Measurements from ENCODE around the gene HSF2.

DNA sequence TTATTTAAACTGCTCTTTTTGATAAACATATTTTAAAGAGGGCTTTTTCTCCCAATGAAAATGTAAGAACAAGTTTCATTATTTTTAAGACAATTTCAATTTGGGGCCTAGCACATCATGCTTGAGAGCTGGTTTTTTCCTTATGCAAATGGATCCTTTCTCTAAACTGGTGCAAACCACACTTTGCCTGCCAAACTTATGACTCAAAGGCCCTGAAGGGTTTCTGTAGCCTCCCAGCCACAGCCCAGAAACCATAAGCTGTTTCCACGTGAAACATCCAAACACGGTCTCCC lies 451 bp upstream of the HSF2 start:
- TF ChIP-seq, protein P1, sequence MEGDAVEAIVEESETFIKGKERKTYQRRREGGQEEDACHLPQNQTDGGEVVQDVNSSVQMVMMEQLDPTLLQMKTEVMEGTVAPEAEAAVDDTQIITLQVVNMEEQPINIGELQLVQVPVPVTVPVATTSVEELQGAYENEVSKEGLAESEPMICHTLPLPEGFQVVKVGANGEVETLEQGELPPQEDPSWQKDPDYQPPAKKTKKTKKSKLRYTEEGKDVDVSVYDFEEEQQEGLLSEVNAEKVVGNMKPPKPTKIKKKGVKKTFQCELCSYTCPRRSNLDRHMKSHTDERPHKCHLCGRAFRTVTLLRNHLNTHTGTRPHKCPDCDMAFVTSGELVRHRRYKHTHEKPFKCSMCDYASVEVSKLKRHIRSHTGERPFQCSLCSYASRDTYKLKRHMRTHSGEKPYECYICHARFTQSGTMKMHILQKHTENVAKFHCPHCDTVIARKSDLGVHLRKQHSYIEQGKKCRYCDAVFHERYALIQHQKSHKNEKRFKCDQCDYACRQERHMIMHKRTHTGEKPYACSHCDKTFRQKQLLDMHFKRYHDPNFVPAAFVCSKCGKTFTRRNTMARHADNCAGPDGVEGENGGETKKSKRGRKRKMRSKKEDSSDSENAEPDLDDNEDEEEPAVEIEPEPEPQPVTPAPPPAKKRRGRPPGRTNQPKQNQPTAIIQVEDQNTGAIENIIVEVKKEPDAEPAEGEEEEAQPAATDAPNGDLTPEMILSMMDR (IDR thresholded peaks at IDR 0.05): no peak
- peak in 1 of 2 donors; percentile 14 for TF ChIP-seq POLR2A (IDR thresholded peaks at IDR 0.05)
